Right atrium auricular region (tissue), 2 donors: ENCODE data around the gene BTN2A1. TPM values are rescaled to one million over a fixed set of nuclear protein-coding genes. Genes with fewer than 3 reads are reported as not detected.

Experiments
- DNase-seq: peaks from one replicate; pipeline ENCODE4 v3.0.0-alpha.2; 2019; ENCODE audit warnings: low spot score
- H3K27ac ChIP-seq, 2 donors: fragments of 200-600 bp; sonication (generic); 1 replicate in 1 of 2; 2 replicates in 1 of 2; pipeline ENCODE4 v1.5.1; 2016 to 2019
- H3K27me3 ChIP-seq, 2 donors: fragments of 200-600 bp; sonication (generic); one replicate each; pipeline versions ENCODE4 v1.5.1 to v1.6.0; 2017 to 2019
- H3K36me3 ChIP-seq: fragments of 200-600 bp; sonication (generic); one replicate; pipeline ENCODE4 v1.5.1; 2016
- H3K4me1 ChIP-seq, 2 donors: fragments of 200-600 bp; sonication (generic); one replicate each; pipeline versions ENCODE4 v1.5.1 to v1.6.0; 2017 to 2019
- H3K4me3 ChIP-seq, 2 donors: fragments of 200-600 bp; sonication (generic); 1 replicate in 1 of 2; 2 replicates in 1 of 2; pipeline ENCODE4 v1.5.1; 2017 to 2019; ENCODE audit warnings: mild to moderate bottlenecking in 1 of 2, moderate library complexity in 1 of 2
- H3K9me3 ChIP-seq, 2 donors: fragments of 200-600 bp; sonication (generic); one replicate each; pipeline ENCODE4 v1.5.1; 2019
- CTCF ChIP-seq, 2 donors: fragments of 200-600 bp; sonication (generic); IDR thresholded peaks; one replicate each; pipeline ENCODE4 v1.5.1; 2019; ENCODE audit warnings: antibody characterized with exemption in 2 of 2
- total RNA-seq, 2 donors: library from RNA; depleted of rRNA; stranded (reverse); fragments of >200 nt; gene quantifications; one replicate each; pipeline ENCODE4 v1.1.0, GENCODE V29; 2016

Gene BTN2A1
- total RNA-seq, 2 donors from 2014 or later: 7.6 to 13.9 TPM

- Histone ChIP-seq H3K4me3 (no peak overlapping the region), H3K36me3 (no peaks in the 10 kb centered on the region), H3K27me3 (no peaks in the 10 kb centered on the region), H3K4me1 (peaks cover 0 to 1% of the 10 kb centered on the region in 2 donors), H3K9me3 (no peaks in the 10 kb centered on the region), H3K27ac (no peak overlapping the region)
- TF ChIP-seq CTCF (IDR thresholded peaks at IDR 0.05): no peak
- no peak for DNase-seq
Observed at GRCh38 chr6:26447257-26447656, 10.5 kb upstream of the BTN2A1 start.

- H3K4me1 ChIP-seq: peaks cover 0 to 10% of the 10 kb centered on the region in 2 donors
- no peak for TF ChIP-seq CTCF (IDR thresholded peaks at IDR 0.05)
- DNase-seq: no peak
- no peaks in the 10 kb centered on the region for H3K9me3 ChIP-seq
- H3K36me3 ChIP-seq: no peaks in the 10 kb centered on the region
- no peak overlapping the region for H3K4me3 ChIP-seq
- H3K27me3 ChIP-seq: no peaks in the 10 kb centered on the region
- H3K27ac ChIP-seq: no peak overlapping the region
Observed at GRCh38 chr6:26450240-26450639, 7.5 kb upstream of the BTN2A1 start.

GRCh38 chr6:26452631-26453235, 5.0 kb upstream of the BTN2A1 start:
- H3K27ac ChIP-seq: no peak overlapping the region
- no peak for TF ChIP-seq CTCF (IDR thresholded peaks at IDR 0.05)
- H3K4me3 ChIP-seq: no peak overlapping the region
- peaks cover 0 to 17% of the 10 kb centered on the region in 2 donors for H3K4me1 ChIP-seq
- DNase-seq: no peak
- H3K27me3 ChIP-seq: no peaks in the 10 kb centered on the region
- no peaks in the 10 kb centered on the region for H3K9me3 ChIP-seq
- H3K36me3 ChIP-seq: no peaks in the 10 kb centered on the region

GRCh38 chr6:26454631-26455030, 3.1 kb upstream of the BTN2A1 start:
- H3K4me3 ChIP-seq: no peak overlapping the region
- no peak overlapping the region for H3K27ac ChIP-seq
- H3K4me1 ChIP-seq: peaks cover 0 to 26% of the 10 kb centered on the region in 2 donors
- no peaks in the 10 kb centered on the region for H3K9me3 ChIP-seq
- H3K36me3 ChIP-seq: peaks cover 3% of the 10 kb centered on the region
- TF ChIP-seq CTCF (IDR thresholded peaks at IDR 0.05): no peak
- DNase-seq: no peak
- H3K27me3 ChIP-seq: no peaks in the 10 kb centered on the region

GRCh38 chr6:26455357-26455970, 2.3 kb upstream of the BTN2A1 start:
- H3K27ac ChIP-seq: no peak overlapping the region
- peaks cover 0 to 34% of the 10 kb centered on the region in 2 donors for H3K4me1 ChIP-seq
- H3K4me3 ChIP-seq: no peak overlapping the region
- H3K9me3 ChIP-seq: no peaks in the 10 kb centered on the region
- no peaks in the 10 kb centered on the region for H3K27me3 ChIP-seq
- H3K36me3 ChIP-seq: peaks cover 9% of the 10 kb centered on the region
- no peak for DNase-seq
- no peak for TF ChIP-seq CTCF (IDR thresholded peaks at IDR 0.05)
